ENCODE results near the gene NDUFA8. TPM values are rescaled to one million over a fixed set of nuclear protein-coding genes. Genes with fewer than 3 reads are reported as not detected.

NDUFA8 gene
- total RNA-seq, 1 experiment from 2014 or later, result 42.7 TPM

DNA sequence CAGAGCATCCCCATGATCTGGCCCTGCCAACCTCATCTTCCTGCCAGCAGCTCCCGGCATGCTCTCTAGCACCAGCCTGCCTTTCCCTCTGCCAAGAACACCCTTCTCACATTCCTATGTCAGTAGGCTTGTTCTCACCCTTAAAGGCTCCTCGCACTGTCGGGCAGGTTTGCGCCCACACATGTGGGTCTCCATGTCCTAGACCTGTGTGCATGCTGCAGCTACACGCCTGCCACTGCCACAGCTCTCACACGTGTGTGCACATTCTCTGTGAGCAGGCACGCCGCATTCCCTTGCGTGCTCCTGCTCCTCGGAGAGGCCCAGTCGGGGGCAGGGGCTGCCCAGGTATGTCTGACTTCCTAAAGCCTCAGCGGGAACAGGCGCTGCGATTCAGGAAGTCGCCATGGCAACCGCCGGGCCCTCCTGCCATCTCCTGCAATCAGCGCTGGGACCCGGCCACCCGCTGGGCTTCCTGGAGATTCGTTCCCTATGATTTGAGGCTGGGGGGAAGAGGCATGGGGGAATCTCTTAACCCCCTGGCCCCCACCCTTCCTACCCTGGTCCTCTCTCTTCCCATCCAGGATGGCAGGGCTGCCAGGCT lies 28.1 kb downstream of the NDUFA8 start:
- no peak overlapping the region for H3K27ac ChIP-seq (ENCODE audit: low read length)
- no peaks in the 10 kb centered on the region for H3K27me3 ChIP-seq (ENCODE audit: low read length)

DNA sequence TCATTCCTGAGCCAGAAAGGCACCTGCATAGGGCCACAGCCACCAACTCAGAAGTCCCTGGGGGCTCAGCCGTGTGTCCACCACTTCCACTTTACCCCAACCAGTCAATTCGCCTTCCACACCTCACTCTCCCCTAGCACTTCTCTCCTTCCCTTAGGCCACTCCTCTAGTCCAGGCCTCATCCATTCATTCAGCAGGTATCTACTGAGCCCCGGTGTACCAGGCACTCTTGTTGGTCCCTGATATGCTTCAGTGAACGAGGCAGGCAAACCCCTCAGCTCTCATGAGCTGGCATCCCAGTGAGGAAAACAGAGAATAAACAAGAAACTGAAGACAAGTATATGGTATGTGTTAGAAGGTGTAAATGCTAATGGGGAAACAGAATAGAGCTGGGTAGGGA lies 28.7 kb downstream of the NDUFA8 start:
- H2AFZ ChIP-seq (ENCODE audit: low read length), result no peak overlapping the region
- no peaks in the 10 kb centered on the region for H3K9me3 ChIP-seq (ENCODE audit: low read length)
- no peaks in the 10 kb centered on the region for H3K79me2 ChIP-seq (ENCODE audit: low read length)
- no peaks in the 10 kb centered on the region for H3K36me3 ChIP-seq (ENCODE audit: insufficient read depth, low read length)
- no peaks in the 10 kb centered on the region for H3K4me1 ChIP-seq (ENCODE audit: low read length)
- H3K9me2 ChIP-seq (replicated peaks; ENCODE audit: insufficient read depth, low read length), result no peaks in the 10 kb centered on the region
- H3K4me2 ChIP-seq (ENCODE audit: low read depth, low read length, poor library complexity, severe bottlenecking), result no peak overlapping the region
- H3K9ac ChIP-seq (ENCODE audit: low read length), result no peak overlapping the region
- H4K20me1 ChIP-seq (ENCODE audit: insufficient read depth, low read depth, low read length), result no peaks in the 10 kb centered on the region; the same call in 1 of the 2 replicates
- H3K27me3 ChIP-seq (ENCODE audit: low read length), result no peaks in the 10 kb centered on the region
- no peak overlapping the region for H3K27ac ChIP-seq (ENCODE audit: low read length)
- H3K4me3 ChIP-seq (ENCODE audit: low read length), result no peak overlapping the region
- no peak for DNase-seq

More for the DNA sequence above, 28.1 kb downstream of the NDUFA8 start:
- Histone ChIP-seq H3K4me3 (ENCODE audit: low read length) (no peak overlapping the region), H3K9me2 (replicated peaks; ENCODE audit: insufficient read depth, low read length) (no peaks in the 10 kb centered on the region), H4K20me1 (ENCODE audit: insufficient read depth, low read depth, low read length) (no peaks in the 10 kb centered on the region; the same call in 1 of the 2 replicates), H3K4me1 (ENCODE audit: low read length) (no peaks in the 10 kb centered on the region), H3K79me2 (ENCODE audit: low read length) (no peaks in the 10 kb centered on the region), H2AFZ (ENCODE audit: low read length) (no peak overlapping the region), H3K4me2 (ENCODE audit: low read depth, low read length, poor library complexity, severe bottlenecking) (no peak overlapping the region), H3K9ac (ENCODE audit: low read length) (no peak overlapping the region), H3K36me3 (ENCODE audit: insufficient read depth, low read length) (no peaks in the 10 kb centered on the region), H3K9me3 (ENCODE audit: low read length) (no peaks in the 10 kb centered on the region)
- DNase-seq, result no peak

DNA sequence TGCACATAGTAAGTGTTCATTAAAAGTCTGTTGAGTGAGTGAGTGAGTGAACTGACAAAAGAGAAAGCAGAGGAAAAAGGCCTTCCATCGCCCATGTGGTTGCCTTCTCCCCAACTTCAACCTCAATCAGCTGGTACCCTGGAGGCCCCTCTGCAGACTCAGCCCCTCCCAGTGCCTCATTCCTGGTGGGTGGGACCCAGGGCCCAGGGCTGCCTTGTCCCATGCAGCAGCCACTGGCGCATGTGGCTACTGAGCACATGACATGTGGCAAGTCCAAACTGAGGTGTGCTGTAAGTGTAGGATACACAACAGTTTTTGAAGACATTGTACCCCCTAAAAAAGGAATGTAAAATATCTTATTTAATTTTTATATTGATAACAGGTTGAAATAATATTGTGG lies 29.6 kb downstream of the NDUFA8 start:
- no peaks in the 10 kb centered on the region for H3K4me1 ChIP-seq (ENCODE audit: low read length)
- no peaks in the 10 kb centered on the region for H3K9me2 ChIP-seq (replicated peaks; ENCODE audit: insufficient read depth, low read length)
- no peak overlapping the region for H2AFZ ChIP-seq (ENCODE audit: low read length)
- H3K9ac ChIP-seq (ENCODE audit: low read length), result no peak overlapping the region
- H3K4me3 ChIP-seq (ENCODE audit: low read length), result no peak overlapping the region
- no peaks in the 10 kb centered on the region for H3K9me3 ChIP-seq (ENCODE audit: low read length)
- H3K79me2 ChIP-seq (ENCODE audit: low read length), result no peaks in the 10 kb centered on the region
- H3K27ac ChIP-seq (ENCODE audit: low read length), result no peak overlapping the region
- no peaks in the 10 kb centered on the region for H3K36me3 ChIP-seq (ENCODE audit: insufficient read depth, low read length)
- no peaks in the 10 kb centered on the region for H3K27me3 ChIP-seq (ENCODE audit: low read length)
- H3K4me2 ChIP-seq (ENCODE audit: low read depth, low read length, poor library complexity, severe bottlenecking), result no peak overlapping the region
- no peak for DNase-seq
- no peaks in the 10 kb centered on the region; the same call in 1 of the 2 replicates for H4K20me1 ChIP-seq (ENCODE audit: insufficient read depth, low read depth, low read length)

GRCh38 chr9:122128969-122129343 lies 30.6 kb downstream of the NDUFA8 start:
- H4K20me1 ChIP-seq (ENCODE audit: insufficient read depth, low read depth, low read length), result no peaks in the 10 kb centered on the region; the same call in 1 of the 2 replicates
- no peak overlapping the region for H2AFZ ChIP-seq (ENCODE audit: low read length)
- H3K4me3 ChIP-seq (ENCODE audit: low read length), result no peak overlapping the region
- DNase-seq, result no peak
- no peak overlapping the region for H3K4me2 ChIP-seq (ENCODE audit: low read depth, low read length, poor library complexity, severe bottlenecking)
- H3K79me2 ChIP-seq (ENCODE audit: low read length), result no peaks in the 10 kb centered on the region
- no peaks in the 10 kb centered on the region for H3K36me3 ChIP-seq (ENCODE audit: insufficient read depth, low read length)
- H3K27me3 ChIP-seq (ENCODE audit: low read length), result no peaks in the 10 kb centered on the region
- H3K9me2 ChIP-seq (replicated peaks; ENCODE audit: insufficient read depth, low read length), result no peaks in the 10 kb centered on the region
- no peaks in the 10 kb centered on the region for H3K4me1 ChIP-seq (ENCODE audit: low read length)
- no peak overlapping the region for H3K9ac ChIP-seq (ENCODE audit: low read length)
- H3K9me3 ChIP-seq (ENCODE audit: low read length), result no peaks in the 10 kb centered on the region
- no peak overlapping the region for H3K27ac ChIP-seq (ENCODE audit: low read length)

- H3K4me2 ChIP-seq (ENCODE audit: low read depth, low read length, poor library complexity, severe bottlenecking), result no peak overlapping the region
Measured at GRCh38 chr9:122128007-122128968, 31.3 kb downstream of the NDUFA8 start.

GRCh38 chr9:122127396-122127798 lies 32.2 kb downstream of the NDUFA8 start:
- no peak for DNase-seq
- Histone ChIP-seq H3K27me3 (ENCODE audit: low read length) (no peaks in the 10 kb centered on the region), H3K4me1 (ENCODE audit: low read length) (no peaks in the 10 kb centered on the region)

More at GRCh38 chr9:122128007-122128968, 31.3 kb downstream of the NDUFA8 start:
- H3K9ac ChIP-seq (ENCODE audit: low read length), result no peak overlapping the region
- no peaks in the 10 kb centered on the region for H3K9me2 ChIP-seq (replicated peaks; ENCODE audit: insufficient read depth, low read length)
- no peaks in the 10 kb centered on the region; the same call in 1 of the 2 replicates for H4K20me1 ChIP-seq (ENCODE audit: insufficient read depth, low read depth, low read length)
- H3K27me3 ChIP-seq (ENCODE audit: low read length), result no peaks in the 10 kb centered on the region
- no peak for DNase-seq
- no peak overlapping the region for H3K27ac ChIP-seq (ENCODE audit: low read length)
- H3K36me3 ChIP-seq (ENCODE audit: insufficient read depth, low read length), result no peaks in the 10 kb centered on the region
- H3K4me3 ChIP-seq (ENCODE audit: low read length), result no peak overlapping the region
- H3K9me3 ChIP-seq (ENCODE audit: low read length), result no peaks in the 10 kb centered on the region
- H3K79me2 ChIP-seq (ENCODE audit: low read length), result no peaks in the 10 kb centered on the region
- no peaks in the 10 kb centered on the region for H3K4me1 ChIP-seq (ENCODE audit: low read length)
- no peak overlapping the region for H2AFZ ChIP-seq (ENCODE audit: low read length)

GRCh38 chr9:122126331-122127261 lies 33.0 kb downstream of the NDUFA8 start:
- Histone ChIP-seq H3K4me3 (ENCODE audit: low read length) (no peak overlapping the region), H2AFZ (ENCODE audit: low read length) (no peak overlapping the region), H3K27me3 (ENCODE audit: low read length) (no peaks in the 10 kb centered on the region), H3K9ac (ENCODE audit: low read length) (no peak overlapping the region), H3K4me1 (ENCODE audit: low read length) (no peaks in the 10 kb centered on the region), H4K20me1 (ENCODE audit: insufficient read depth, low read depth, low read length) (no peaks in the 10 kb centered on the region; the same call in 1 of the 2 replicates), H3K9me3 (ENCODE audit: low read length) (no peaks in the 10 kb centered on the region), H3K36me3 (ENCODE audit: insufficient read depth, low read length) (no peaks in the 10 kb centered on the region), H3K9me2 (replicated peaks; ENCODE audit: insufficient read depth, low read length) (no peaks in the 10 kb centered on the region), H3K27ac (ENCODE audit: low read length) (no peak overlapping the region), H3K4me2 (ENCODE audit: low read depth, low read length, poor library complexity, severe bottlenecking) (no peak overlapping the region), H3K79me2 (ENCODE audit: low read length) (no peaks in the 10 kb centered on the region)
- no peak for DNase-seq

More at GRCh38 chr9:122127396-122127798, 32.2 kb downstream of the NDUFA8 start:
- Histone ChIP-seq H3K36me3 (ENCODE audit: insufficient read depth, low read length) (no peaks in the 10 kb centered on the region), H3K79me2 (ENCODE audit: low read length) (no peaks in the 10 kb centered on the region), H3K9me2 (replicated peaks; ENCODE audit: insufficient read depth, low read length) (no peaks in the 10 kb centered on the region), H3K4me2 (ENCODE audit: low read depth, low read length, poor library complexity, severe bottlenecking) (no peak overlapping the region), H2AFZ (ENCODE audit: low read length) (no peak overlapping the region), H3K9me3 (ENCODE audit: low read length) (no peaks in the 10 kb centered on the region), H3K27ac (ENCODE audit: low read length) (no peak overlapping the region), H4K20me1 (ENCODE audit: insufficient read depth, low read depth, low read length) (no peaks in the 10 kb centered on the region), H3K9ac (ENCODE audit: low read length) (no peak overlapping the region), H3K4me3 (ENCODE audit: low read length) (no peak overlapping the region)
